ENCODE results near the gene TOM1L1.

TOM1L1 gene

DNA sequence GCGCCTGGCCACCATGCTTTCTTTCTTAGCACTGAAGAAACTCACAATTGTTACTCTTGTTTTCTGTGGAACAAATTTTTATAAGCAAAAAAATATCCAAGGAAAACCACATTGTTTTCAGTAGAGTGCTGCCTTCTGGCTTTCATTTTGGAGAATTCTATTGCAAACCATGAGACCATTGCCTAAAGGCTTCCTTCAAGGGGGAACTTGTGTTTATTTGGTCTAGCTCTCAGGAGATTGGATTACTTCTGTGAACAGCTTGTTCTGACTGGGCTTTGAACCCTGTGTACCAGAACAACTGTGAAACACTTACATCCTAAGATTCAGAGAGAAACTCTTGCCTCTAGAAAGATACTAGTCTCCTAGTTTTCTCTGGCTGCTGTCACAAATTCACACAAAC is 32.1 kb downstream of the TOM1L1 start:
- Histone ChIP-seq H2BK120ac (ENCODE audit: low read depth, low read length) (no peak overlapping the region), H4K91ac (ENCODE audit: low read depth, low read length, poor library complexity) (no peak overlapping the region), H3K14ac (ENCODE audit: low read length) (no peak overlapping the region), H3K27ac (replicated peaks; ENCODE audit: low read length) (no peak overlapping the region), H3K36me3 (replicated peaks in 1 of 2; ENCODE audit: control insufficient read depth in 2 of 2, insufficient read depth in 2 of 2, low read length in 2 of 2) (peaks cover 24 to 58% of the 10 kb centered on the region in 2 donors), H3K4me1 (ENCODE audit: control insufficient read depth in 2 of 2, insufficient read depth in 1 of 2, low read depth in 1 of 2, low read length in 2 of 2) (no peaks in the 10 kb centered on the region), H2AK5ac (ENCODE audit: low read depth, low read length) (no peak overlapping the region), H3K4ac (ENCODE audit: low read length) (no peak overlapping the region), H3K18ac (ENCODE audit: low read length) (no peak overlapping the region), H3K4me3 (ENCODE audit: low read length in 2 of 2) (no peak overlapping the region), H3K23ac (ENCODE audit: low read depth, low read length, poor library complexity) (no peak overlapping the region), H3K79me1 (ENCODE audit: low read depth, low read length) (no peaks in the 10 kb centered on the region), H2AFZ (ENCODE audit: low read length) (no peak overlapping the region), H4K8ac (ENCODE audit: low read depth, low read length) (no peak overlapping the region), H3K9me3 (replicated peaks in 1 of 2; ENCODE audit: control insufficient read depth in 2 of 2, insufficient read depth in 1 of 2, low read depth in 1 of 2, low read length in 2 of 2) (no peaks in the 10 kb centered on the region), H2BK15ac (ENCODE audit: low read length) (no peak overlapping the region), H2BK12ac (ENCODE audit: low read length) (no peak overlapping the region), H3K27me3 (ENCODE audit: control insufficient read depth in 3 of 3, insufficient read depth in 3 of 3, low read depth in 1 of 3, low read length in 3 of 3) (no peaks in the 10 kb centered on the region), H3K9ac (ENCODE audit: low read depth, low read length, poor library complexity) (no peak overlapping the region), H3K4me2 (ENCODE audit: insufficient read depth, low read length, poor library complexity, severe bottlenecking) (no peak overlapping the region), H2BK5ac (ENCODE audit: low read length) (no peak overlapping the region)
- no peak for DNase-seq (ENCODE audit: low spot score)
- WGBS, 2 donors (ENCODE audit: extremely low coverage in 2 of 2, insufficient read length in 2 of 2, insufficient replicate concordance in 1 of 2): no CpG with 5 or more reads among the region's 1 CpG

DNA sequence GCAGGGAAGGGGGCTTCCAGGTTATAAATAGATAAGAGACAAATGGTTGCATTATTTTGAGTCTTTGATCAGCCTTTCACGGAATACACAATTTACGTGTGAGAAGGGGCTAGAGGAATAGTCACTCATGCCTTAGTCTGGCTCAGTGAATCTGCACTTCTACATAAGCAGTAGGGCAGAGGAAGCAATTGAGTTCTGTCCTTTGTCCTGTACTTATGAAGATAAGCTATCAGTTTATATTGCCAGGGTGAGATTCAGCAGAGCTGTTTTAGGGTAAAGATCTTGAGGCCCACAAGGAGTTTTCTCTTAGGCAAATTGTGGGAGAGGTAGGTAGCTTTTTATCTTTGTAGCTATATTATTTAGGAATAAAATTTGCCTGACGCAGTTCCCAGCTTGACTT is 33.3 kb downstream of the TOM1L1 start:
- no peak overlapping the region for H2AK5ac ChIP-seq (ENCODE audit: low read depth, low read length)
- H2AFZ ChIP-seq (ENCODE audit: low read length): no peak overlapping the region
- no peaks in the 10 kb centered on the region for H3K27me3 ChIP-seq (ENCODE audit: control insufficient read depth in 3 of 3, insufficient read depth in 3 of 3, low read depth in 1 of 3, low read length in 3 of 3)
- no CpG with 5 or more reads among the region's 3 CpGs for WGBS, 2 donors (ENCODE audit: extremely low coverage in 2 of 2, insufficient read length in 2 of 2, insufficient replicate concordance in 1 of 2)
- no peak overlapping the region for H2BK120ac ChIP-seq (ENCODE audit: low read depth, low read length)
- H3K14ac ChIP-seq (ENCODE audit: low read length): no peak overlapping the region
- no peak overlapping the region for H3K4ac ChIP-seq (ENCODE audit: low read length)
- H2BK12ac ChIP-seq (ENCODE audit: low read length): no peak overlapping the region
- H3K4me3 ChIP-seq (ENCODE audit: low read length in 2 of 2): no peak overlapping the region
- no peak for DNase-seq (ENCODE audit: low spot score)
- H3K18ac ChIP-seq (ENCODE audit: low read length): no peak overlapping the region
- no peak overlapping the region for H3K23ac ChIP-seq (ENCODE audit: low read depth, low read length, poor library complexity)
- H4K8ac ChIP-seq (ENCODE audit: low read depth, low read length): no peak overlapping the region
- no peaks in the 10 kb centered on the region for H3K9me3 ChIP-seq (replicated peaks in 1 of 2; ENCODE audit: control insufficient read depth in 2 of 2, insufficient read depth in 1 of 2, low read depth in 1 of 2, low read length in 2 of 2)
- no peak overlapping the region for H2BK15ac ChIP-seq (ENCODE audit: low read length)
- H3K27ac ChIP-seq (replicated peaks; ENCODE audit: low read length): no peak overlapping the region
- H3K4me2 ChIP-seq (ENCODE audit: insufficient read depth, low read length, poor library complexity, severe bottlenecking): no peak overlapping the region
- no peak overlapping the region for H2BK5ac ChIP-seq (ENCODE audit: low read length)
- no peaks in the 10 kb centered on the region for H3K79me1 ChIP-seq (ENCODE audit: low read depth, low read length)
- H3K36me3 ChIP-seq (replicated peaks in 1 of 2; ENCODE audit: control insufficient read depth in 2 of 2, insufficient read depth in 2 of 2, low read length in 2 of 2): peaks cover 24 to 65% of the 10 kb centered on the region in 2 donors
- no peaks in the 10 kb centered on the region for H3K4me1 ChIP-seq (ENCODE audit: control insufficient read depth in 2 of 2, insufficient read depth in 1 of 2, low read depth in 1 of 2, low read length in 2 of 2)
- H3K9ac ChIP-seq (ENCODE audit: low read depth, low read length, poor library complexity): no peak overlapping the region
- no peak overlapping the region for H4K91ac ChIP-seq (ENCODE audit: low read depth, low read length, poor library complexity)

DNA sequence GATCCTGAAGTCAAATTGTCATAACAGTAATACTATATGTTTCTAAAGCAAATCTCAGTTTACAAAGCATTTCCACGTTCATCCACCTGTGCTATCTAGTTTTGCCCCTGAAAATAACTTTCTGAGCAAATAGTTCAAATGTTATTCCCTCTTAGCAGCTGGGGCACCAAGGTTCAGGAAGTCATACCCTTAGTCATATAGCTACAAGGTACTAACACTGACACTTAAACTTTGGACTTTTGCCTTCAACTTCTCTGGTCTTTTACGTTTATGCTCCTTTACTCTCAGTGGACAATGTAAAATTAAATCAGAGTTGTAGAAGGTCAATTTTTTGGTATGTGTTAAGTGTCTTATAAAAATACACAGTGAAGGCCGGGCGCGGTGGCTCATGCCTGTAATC is 34.8 kb downstream of the TOM1L1 start:
- Histone ChIP-seq H3K27ac (replicated peaks; ENCODE audit: low read length) (no peak overlapping the region), H3K36me3 (replicated peaks in 1 of 2; ENCODE audit: control insufficient read depth in 2 of 2, insufficient read depth in 2 of 2, low read length in 2 of 2) (peaks cover 26 to 73% of the 10 kb centered on the region in 2 donors)

DNA sequence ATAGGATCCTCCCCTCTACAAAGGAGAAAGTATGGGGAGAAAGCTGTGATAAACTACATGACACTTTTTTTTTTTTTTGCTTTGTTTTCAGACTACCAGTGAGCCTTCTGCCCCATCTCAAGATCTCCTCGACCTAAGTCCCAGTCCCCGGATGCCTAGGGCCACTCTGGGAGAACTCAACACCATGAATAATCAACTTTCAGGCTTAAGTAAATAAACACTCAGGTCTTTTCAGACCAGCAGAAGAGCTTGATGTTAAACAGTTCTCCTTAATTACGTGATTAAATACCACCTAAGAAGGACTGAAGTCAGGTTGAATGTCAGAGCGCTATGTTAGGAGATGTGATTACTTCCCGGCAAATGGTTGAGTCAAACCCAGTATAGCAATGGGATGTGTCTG is 36.4 kb downstream of the TOM1L1 start:
- no peaks in the 10 kb centered on the region for H3K79me1 ChIP-seq (ENCODE audit: low read depth, low read length)
- H2AFZ ChIP-seq (ENCODE audit: low read length): no peak overlapping the region
- H3K23ac ChIP-seq (ENCODE audit: low read depth, low read length, poor library complexity): no peak overlapping the region
- H2AK5ac ChIP-seq (ENCODE audit: low read depth, low read length): no peak overlapping the region
- no peak overlapping the region for H2BK5ac ChIP-seq (ENCODE audit: low read length)
- no peaks in the 10 kb centered on the region for H3K4me1 ChIP-seq (ENCODE audit: control insufficient read depth in 2 of 2, insufficient read depth in 1 of 2, low read depth in 1 of 2, low read length in 2 of 2)
- no peak overlapping the region for H3K9ac ChIP-seq (ENCODE audit: low read depth, low read length, poor library complexity)
- no peak overlapping the region for H3K14ac ChIP-seq (ENCODE audit: low read length)
- no peak for DNase-seq (ENCODE audit: low spot score)
- no peaks in the 10 kb centered on the region for H3K27me3 ChIP-seq (ENCODE audit: control insufficient read depth in 3 of 3, insufficient read depth in 3 of 3, low read depth in 1 of 3, low read length in 3 of 3)
- no peak overlapping the region for H3K4ac ChIP-seq (ENCODE audit: low read length)
- no peak overlapping the region for H3K18ac ChIP-seq (ENCODE audit: low read length)
- H3K36me3 ChIP-seq (replicated peaks in 1 of 2; ENCODE audit: control insufficient read depth in 2 of 2, insufficient read depth in 2 of 2, low read length in 2 of 2): peaks cover 24 to 63% of the 10 kb centered on the region in 2 donors
- no peak overlapping the region for H4K91ac ChIP-seq (ENCODE audit: low read depth, low read length, poor library complexity)
- no peak overlapping the region for H2BK120ac ChIP-seq (ENCODE audit: low read depth, low read length)
- H2BK15ac ChIP-seq (ENCODE audit: low read length): no peak overlapping the region
- no peak overlapping the region for H2BK12ac ChIP-seq (ENCODE audit: low read length)
- no peak overlapping the region for H3K4me3 ChIP-seq (ENCODE audit: low read length in 2 of 2)
- H4K8ac ChIP-seq (ENCODE audit: low read depth, low read length): no peak overlapping the region
- no peaks in the 10 kb centered on the region for H3K9me3 ChIP-seq (replicated peaks in 1 of 2; ENCODE audit: control insufficient read depth in 2 of 2, insufficient read depth in 1 of 2, low read depth in 1 of 2, low read length in 2 of 2)
- no peak overlapping the region for H3K27ac ChIP-seq (replicated peaks; ENCODE audit: low read length)
- no CpG with 5 or more reads among the region's 5 CpGs for WGBS, 2 donors (ENCODE audit: extremely low coverage in 2 of 2, insufficient read length in 2 of 2, insufficient replicate concordance in 1 of 2)
- no peak overlapping the region for H3K4me2 ChIP-seq (ENCODE audit: insufficient read depth, low read length, poor library complexity, severe bottlenecking)

More for the DNA sequence above, 34.8 kb downstream of the TOM1L1 start:
- no peak for DNase-seq (ENCODE audit: low spot score)
- H2BK12ac ChIP-seq (ENCODE audit: low read length): no peak overlapping the region
- no CpG with 5 or more reads among the region's 5 CpGs for WGBS, 2 donors (ENCODE audit: extremely low coverage in 2 of 2, insufficient read length in 2 of 2, insufficient replicate concordance in 1 of 2)
- no peak overlapping the region for H2BK120ac ChIP-seq (ENCODE audit: low read depth, low read length)
- H2AFZ ChIP-seq (ENCODE audit: low read length): no peak overlapping the region
- no peak overlapping the region for H2AK5ac ChIP-seq (ENCODE audit: low read depth, low read length)
- H2BK5ac ChIP-seq (ENCODE audit: low read length): no peak overlapping the region
- H3K9ac ChIP-seq (ENCODE audit: low read depth, low read length, poor library complexity): no peak overlapping the region
- H3K4me2 ChIP-seq (ENCODE audit: insufficient read depth, low read length, poor library complexity, severe bottlenecking): no peak overlapping the region
- no peak overlapping the region for H3K4ac ChIP-seq (ENCODE audit: low read length)
- no peak overlapping the region for H3K14ac ChIP-seq (ENCODE audit: low read length)
- H3K4me3 ChIP-seq (ENCODE audit: low read length in 2 of 2): no peak overlapping the region
- no peaks in the 10 kb centered on the region for H3K4me1 ChIP-seq (ENCODE audit: control insufficient read depth in 2 of 2, insufficient read depth in 1 of 2, low read depth in 1 of 2, low read length in 2 of 2)
- no peak overlapping the region for H2BK15ac ChIP-seq (ENCODE audit: low read length)
- H4K91ac ChIP-seq (ENCODE audit: low read depth, low read length, poor library complexity): no peak overlapping the region
- no peaks in the 10 kb centered on the region for H3K9me3 ChIP-seq (replicated peaks in 1 of 2; ENCODE audit: control insufficient read depth in 2 of 2, insufficient read depth in 1 of 2, low read depth in 1 of 2, low read length in 2 of 2)
- no peaks in the 10 kb centered on the region for H3K27me3 ChIP-seq (ENCODE audit: control insufficient read depth in 3 of 3, insufficient read depth in 3 of 3, low read depth in 1 of 3, low read length in 3 of 3)
- no peaks in the 10 kb centered on the region for H3K79me1 ChIP-seq (ENCODE audit: low read depth, low read length)
- H3K18ac ChIP-seq (ENCODE audit: low read length): no peak overlapping the region
- no peak overlapping the region for H4K8ac ChIP-seq (ENCODE audit: low read depth, low read length)
- H3K23ac ChIP-seq (ENCODE audit: low read depth, low read length, poor library complexity): no peak overlapping the region

All from neuronal stem cell (in vitro differentiated cells).